ENCODE results near the gene CHRM1.

CHRM1 gene

GRCh38 chr11:62959422-62959980 lies 38.3 kb upstream of the CHRM1 start:
- Histone ChIP-seq H3K27ac (peak overlapping the region; percentile 51), H3K4me3 (ENCODE audit: low read depth, low read length) (no peak overlapping the region), H3K27me3 (ENCODE audit: control insufficient read depth, insufficient read depth, low read length) (no peaks in the 10 kb centered on the region), H3K79me2 (no peaks in the 10 kb centered on the region), H3K9me3 (ENCODE audit: control insufficient read depth, low read length) (no peaks in the 10 kb centered on the region), H3K36me3 (ENCODE audit: control insufficient read depth, insufficient read depth, low read length) (no peaks in the 10 kb centered on the region), H3K4me1 (peaks cover 11% of the 10 kb centered on the region), H2AFZ (peak overlapping the region; percentile 74), H3K9ac (no peak overlapping the region), H3K4me2 (ENCODE audit: low read length) (no peak overlapping the region)
- TF ChIP-seq, protein P1, sequence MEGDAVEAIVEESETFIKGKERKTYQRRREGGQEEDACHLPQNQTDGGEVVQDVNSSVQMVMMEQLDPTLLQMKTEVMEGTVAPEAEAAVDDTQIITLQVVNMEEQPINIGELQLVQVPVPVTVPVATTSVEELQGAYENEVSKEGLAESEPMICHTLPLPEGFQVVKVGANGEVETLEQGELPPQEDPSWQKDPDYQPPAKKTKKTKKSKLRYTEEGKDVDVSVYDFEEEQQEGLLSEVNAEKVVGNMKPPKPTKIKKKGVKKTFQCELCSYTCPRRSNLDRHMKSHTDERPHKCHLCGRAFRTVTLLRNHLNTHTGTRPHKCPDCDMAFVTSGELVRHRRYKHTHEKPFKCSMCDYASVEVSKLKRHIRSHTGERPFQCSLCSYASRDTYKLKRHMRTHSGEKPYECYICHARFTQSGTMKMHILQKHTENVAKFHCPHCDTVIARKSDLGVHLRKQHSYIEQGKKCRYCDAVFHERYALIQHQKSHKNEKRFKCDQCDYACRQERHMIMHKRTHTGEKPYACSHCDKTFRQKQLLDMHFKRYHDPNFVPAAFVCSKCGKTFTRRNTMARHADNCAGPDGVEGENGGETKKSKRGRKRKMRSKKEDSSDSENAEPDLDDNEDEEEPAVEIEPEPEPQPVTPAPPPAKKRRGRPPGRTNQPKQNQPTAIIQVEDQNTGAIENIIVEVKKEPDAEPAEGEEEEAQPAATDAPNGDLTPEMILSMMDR (IDR thresholded peaks at IDR 0.05) = no peak

- Histone ChIP-seq H3K4me2 (ENCODE audit: low read length) (no peak overlapping the region), H3K9ac (no peak overlapping the region), H3K9me3 (ENCODE audit: control insufficient read depth, low read length) (no peaks in the 10 kb centered on the region), H3K36me3 (ENCODE audit: control insufficient read depth, insufficient read depth, low read length) (no peaks in the 10 kb centered on the region), H3K27ac (peak overlapping the region; percentile 53), H3K79me2 (no peaks in the 10 kb centered on the region), H3K4me1 (peaks cover 11% of the 10 kb centered on the region), H2AFZ (peak overlapping the region; percentile 74), H3K27me3 (ENCODE audit: control insufficient read depth, insufficient read depth, low read length) (no peaks in the 10 kb centered on the region), H3K4me3 (ENCODE audit: low read depth, low read length) (no peak overlapping the region)
- TF ChIP-seq, protein P1 (IDR thresholded peaks at IDR 0.05) = no peak
Measured at GRCh38 chr11:62958547-62959421, 37.6 kb upstream of the CHRM1 start.

DNA sequence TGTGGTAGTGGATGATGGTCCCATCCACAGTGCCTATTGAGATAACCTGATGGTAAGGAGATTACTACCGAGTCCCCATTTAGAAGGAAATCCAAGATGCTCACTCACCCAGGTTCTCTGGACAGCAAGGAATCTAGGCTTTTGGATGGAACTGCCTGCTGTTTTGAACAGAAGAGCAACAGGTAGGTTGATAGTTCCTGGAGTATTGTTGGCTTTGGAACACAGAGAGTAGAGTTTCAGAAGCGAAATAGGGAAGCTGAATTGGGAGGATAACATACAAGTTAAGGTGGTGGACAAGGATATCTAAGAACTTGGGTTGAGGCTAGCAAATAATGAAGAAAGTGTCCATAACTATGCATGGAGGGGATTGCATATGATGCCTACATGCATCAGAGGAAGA lies 36.0 kb upstream of the CHRM1 start:
- H3K9ac ChIP-seq = no peak overlapping the region
- peaks cover 11% of the 10 kb centered on the region for H3K4me1 ChIP-seq
- H3K36me3 ChIP-seq (ENCODE audit: control insufficient read depth, insufficient read depth, low read length) = no peaks in the 10 kb centered on the region
- H3K27ac ChIP-seq = no peak overlapping the region
- no peak overlapping the region for H3K4me2 ChIP-seq (ENCODE audit: low read length)
- H3K27me3 ChIP-seq (ENCODE audit: control insufficient read depth, insufficient read depth, low read length) = no peaks in the 10 kb centered on the region
- H2AFZ ChIP-seq = no peak overlapping the region
- H3K9me3 ChIP-seq (ENCODE audit: control insufficient read depth, low read length) = no peaks in the 10 kb centered on the region
- H3K79me2 ChIP-seq = no peaks in the 10 kb centered on the region
- TF ChIP-seq, protein P1 (IDR thresholded peaks at IDR 0.05) = no peak
- no peak overlapping the region for H3K4me3 ChIP-seq (ENCODE audit: low read depth, low read length)

DNA sequence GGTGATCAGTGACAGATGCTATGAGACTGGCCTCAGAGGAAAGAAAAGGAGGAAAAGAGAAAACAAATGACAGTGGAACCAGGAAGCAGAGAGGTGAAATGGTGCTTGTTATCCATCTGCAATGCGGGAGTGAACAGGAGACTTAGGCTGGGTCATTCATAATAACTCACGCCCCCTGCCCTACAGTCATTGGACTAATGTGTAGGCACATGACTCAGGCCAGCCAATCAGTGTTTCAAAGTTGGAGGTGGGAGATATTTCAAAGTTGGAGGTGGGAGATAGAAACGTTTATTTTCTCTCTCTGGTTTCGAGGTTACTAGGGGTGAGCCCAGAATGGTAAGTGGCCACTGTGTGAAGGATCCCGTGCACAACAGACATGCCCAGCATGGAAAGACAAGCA lies 33.3 kb upstream of the CHRM1 start:
- H3K27me3 ChIP-seq (ENCODE audit: control insufficient read depth, insufficient read depth, low read length) = no peaks in the 10 kb centered on the region
- H3K36me3 ChIP-seq (ENCODE audit: control insufficient read depth, insufficient read depth, low read length) = no peaks in the 10 kb centered on the region
- no peak overlapping the region for H3K9ac ChIP-seq
- H3K27ac ChIP-seq = no peak overlapping the region
- H2AFZ ChIP-seq = no peak overlapping the region
- H3K79me2 ChIP-seq = no peaks in the 10 kb centered on the region
- TF ChIP-seq, protein P1 (IDR thresholded peaks at IDR 0.05) = no peak
- H3K4me2 ChIP-seq (ENCODE audit: low read length) = no peak overlapping the region
- H3K4me1 ChIP-seq = peaks cover 11% of the 10 kb centered on the region
- H3K9me3 ChIP-seq (ENCODE audit: control insufficient read depth, low read length) = no peaks in the 10 kb centered on the region
- H3K4me3 ChIP-seq (ENCODE audit: low read depth, low read length) = no peak overlapping the region
